Activated naive CD4-positive, alpha-beta T cell treated with anti-CD3 and anti-CD28 coated beads, Interleukin-2, amount 50 U/mL, for 24 hours (primary cell): Measurements from ENCODE around the gene SCAF11.
A peak's percentile ranks its signal among the peaks of the same experiment; 100 is the strongest.

ENCODE experiments used
- H3K27ac Mint-ChIP-seq: one replicate; pipeline ENCODE4 v1.8.0; 2021; ENCODE audit warnings: mild to moderate bottlenecking, mixed read lengths
- H3K27me3 Mint-ChIP-seq: one replicate; pipeline ENCODE4 v1.8.0; 2021; ENCODE audit warnings: mixed read lengths
- H3K36me3 Mint-ChIP-seq: one replicate; pipeline ENCODE4 v1.8.0; 2021; ENCODE audit warnings: mixed read lengths
- H3K4me1 Mint-ChIP-seq: one replicate; pipeline ENCODE4 v1.8.0; 2021; ENCODE audit warnings: mixed read lengths
- H3K4me3 Mint-ChIP-seq: one replicate; pipeline ENCODE4 v1.8.0; 2021; ENCODE audit warnings: mild to moderate bottlenecking, mixed read lengths
- H3K9me3 Mint-ChIP-seq: one replicate; pipeline ENCODE4 v1.8.0; 2021; ENCODE audit warnings: mixed read lengths

Gene SCAF11

DNA sequence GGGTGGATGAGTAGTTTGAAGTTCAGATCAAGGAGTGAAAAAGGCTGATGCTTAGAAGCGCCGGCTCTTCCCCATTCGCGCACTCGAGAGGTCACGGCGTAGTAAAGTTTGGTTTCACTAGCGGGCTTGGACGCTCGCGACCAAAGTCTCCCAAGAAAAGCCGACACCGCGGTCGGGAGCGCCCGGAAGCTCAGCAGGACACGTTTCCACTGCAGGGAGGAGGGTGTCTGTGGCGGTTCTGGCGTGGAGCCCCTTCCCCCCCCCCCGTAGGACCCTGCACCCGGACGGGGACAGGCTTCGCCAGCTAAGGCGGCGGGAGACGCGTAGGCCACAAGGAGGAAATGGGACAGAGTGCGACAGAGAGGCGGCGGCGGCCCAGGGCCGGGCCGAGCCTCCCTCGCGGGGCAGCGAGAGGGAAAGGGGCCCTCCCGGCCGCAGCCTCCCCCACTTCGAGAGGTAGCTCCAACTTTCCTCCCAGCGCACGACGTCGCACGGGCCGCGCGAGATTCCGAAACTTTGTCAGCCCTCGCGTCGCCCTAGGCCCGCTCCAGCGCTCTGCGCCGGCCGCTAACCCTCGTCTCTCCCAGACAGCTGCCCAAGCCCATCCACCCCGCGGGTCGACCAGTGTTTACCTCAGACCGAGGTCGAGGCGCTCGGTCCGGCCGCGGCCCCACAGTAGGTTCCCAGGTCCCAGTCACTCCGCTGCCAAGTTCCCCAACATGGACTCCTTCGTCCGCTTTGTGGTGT is 480 bp downstream of the SCAF11 start:
- peak overlapping the region; percentile 99 for H3K27ac Mint-ChIP-seq
- no peaks in the 10 kb centered on the region for H3K27me3 Mint-ChIP-seq
- H3K9me3 Mint-ChIP-seq: no peaks in the 10 kb centered on the region
- H3K4me3 Mint-ChIP-seq: peak overlapping the region; percentile 95
- H3K4me1 Mint-ChIP-seq: peaks cover 54% of the 10 kb centered on the region
- H3K36me3 Mint-ChIP-seq: peaks cover 17% of the 10 kb centered on the region

DNA sequence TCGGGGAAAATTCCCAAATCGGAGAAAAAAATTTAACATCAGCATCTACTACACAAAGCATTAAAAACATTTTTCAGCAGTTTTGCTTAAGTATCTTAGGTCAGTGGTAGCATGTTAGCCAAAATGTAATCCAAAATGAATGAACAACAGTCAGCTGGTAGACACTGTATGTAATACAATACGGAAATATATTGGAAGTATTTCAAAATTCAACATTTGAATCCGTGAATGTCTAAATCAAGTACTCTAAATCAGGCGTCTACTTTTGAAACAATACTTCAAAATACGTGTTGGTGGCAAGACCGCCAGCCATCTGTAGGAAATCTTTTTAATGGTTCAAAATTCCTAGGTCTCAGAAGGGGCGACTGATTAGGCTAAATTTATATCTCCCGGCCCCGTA is 1.1 kb downstream of the SCAF11 start:
- Mint-ChIP-seq H3K4me3 (peak overlapping the region; percentile 95), H3K27ac (peak overlapping the region; percentile 99), H3K9me3 (no peaks in the 10 kb centered on the region), H3K36me3 (peaks cover 17% of the 10 kb centered on the region), H3K4me1 (peaks cover 60% of the 10 kb centered on the region), H3K27me3 (no peaks in the 10 kb centered on the region)

DNA sequence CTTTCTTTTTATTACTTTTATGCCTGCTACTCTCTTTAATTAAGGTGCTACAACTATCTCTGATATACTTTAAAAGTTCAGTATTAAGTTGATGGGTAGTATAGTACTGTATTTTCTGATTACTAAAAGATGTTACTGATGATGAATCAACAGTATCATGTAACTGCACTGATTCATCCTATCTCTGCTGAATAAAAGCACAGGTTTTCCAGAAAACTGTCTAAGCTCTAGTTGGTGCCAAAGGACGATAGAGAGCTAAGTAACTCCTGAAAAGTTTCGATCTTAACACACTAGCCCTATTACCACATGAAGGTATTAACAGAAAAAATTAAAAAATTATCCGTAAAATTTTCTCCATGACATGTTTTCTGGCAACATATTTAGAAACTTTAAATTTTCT is 2.1 kb downstream of the SCAF11 start:
- Mint-ChIP-seq H3K4me1 (peaks cover 70% of the 10 kb centered on the region), H3K27me3 (no peaks in the 10 kb centered on the region), H3K4me3 (peak overlapping the region; percentile 95), H3K9me3 (no peaks in the 10 kb centered on the region), H3K27ac (peak overlapping the region; percentile 68), H3K36me3 (peaks cover 22% of the 10 kb centered on the region)

DNA sequence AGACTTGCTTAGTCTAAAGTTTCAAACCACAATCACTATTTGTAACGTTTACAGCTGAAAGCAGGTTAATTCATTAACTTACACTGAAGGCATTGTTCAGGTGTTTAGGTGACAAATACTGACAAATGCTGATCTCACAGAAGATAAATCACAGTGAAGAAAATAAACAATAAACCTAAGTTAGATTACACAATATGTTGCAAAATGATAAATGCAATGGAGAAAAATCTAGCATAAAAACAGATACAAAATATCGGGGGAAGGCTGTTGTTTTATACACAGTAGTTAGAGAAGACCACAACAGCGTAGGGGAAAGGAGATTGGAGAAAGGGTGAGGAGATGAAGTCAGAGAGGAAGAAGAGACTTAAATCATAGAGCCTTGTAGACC is 3.0 kb downstream of the SCAF11 start:
- no peaks in the 10 kb centered on the region for H3K27me3 Mint-ChIP-seq
- no peaks in the 10 kb centered on the region for H3K9me3 Mint-ChIP-seq
- H3K36me3 Mint-ChIP-seq: peaks cover 22% of the 10 kb centered on the region
- peak overlapping the region; percentile 68 for H3K27ac Mint-ChIP-seq
- peak overlapping the region; percentile 95 for H3K4me3 Mint-ChIP-seq
- H3K4me1 Mint-ChIP-seq: peaks cover 80% of the 10 kb centered on the region

DNA sequence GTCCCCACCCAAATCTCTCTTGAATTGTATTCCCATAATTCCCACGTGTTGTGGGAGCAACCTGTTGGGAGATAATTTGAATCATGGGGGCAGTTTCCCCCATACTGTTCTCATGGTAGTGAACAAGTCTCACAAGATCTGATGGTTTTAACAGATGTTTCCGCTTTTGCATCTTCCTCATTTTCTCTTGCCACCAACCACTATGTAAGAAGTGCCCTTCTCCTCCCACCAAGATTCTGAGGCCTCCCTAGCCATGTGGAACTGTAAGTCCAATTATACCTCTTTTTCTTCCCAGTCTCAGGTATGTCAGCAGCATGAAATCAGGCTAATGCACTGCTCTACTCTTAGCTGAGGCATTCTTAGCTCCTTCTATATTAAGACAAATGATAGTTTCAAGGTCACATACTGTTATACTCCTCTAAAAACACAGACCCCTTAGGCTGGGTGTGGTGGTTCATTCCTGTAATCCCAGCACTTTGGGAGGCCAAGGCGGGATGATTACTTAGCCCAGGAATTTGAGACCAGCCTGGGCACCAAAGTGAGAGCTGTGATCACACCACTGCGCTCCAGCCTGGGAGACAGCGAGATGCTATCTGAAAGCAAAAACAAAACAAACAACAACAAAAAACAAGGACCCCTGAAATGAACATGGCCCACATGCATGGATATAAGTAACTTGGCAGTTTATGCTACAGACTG is 3.6 kb downstream of the SCAF11 start:
- Mint-ChIP-seq H3K36me3 (peaks cover 24% of the 10 kb centered on the region), H3K27me3 (no peaks in the 10 kb centered on the region), H3K4me3 (peak overlapping the region; percentile 62), H3K4me1 (peaks cover 79% of the 10 kb centered on the region), H3K27ac (peak overlapping the region; percentile 68), H3K9me3 (no peaks in the 10 kb centered on the region)

DNA sequence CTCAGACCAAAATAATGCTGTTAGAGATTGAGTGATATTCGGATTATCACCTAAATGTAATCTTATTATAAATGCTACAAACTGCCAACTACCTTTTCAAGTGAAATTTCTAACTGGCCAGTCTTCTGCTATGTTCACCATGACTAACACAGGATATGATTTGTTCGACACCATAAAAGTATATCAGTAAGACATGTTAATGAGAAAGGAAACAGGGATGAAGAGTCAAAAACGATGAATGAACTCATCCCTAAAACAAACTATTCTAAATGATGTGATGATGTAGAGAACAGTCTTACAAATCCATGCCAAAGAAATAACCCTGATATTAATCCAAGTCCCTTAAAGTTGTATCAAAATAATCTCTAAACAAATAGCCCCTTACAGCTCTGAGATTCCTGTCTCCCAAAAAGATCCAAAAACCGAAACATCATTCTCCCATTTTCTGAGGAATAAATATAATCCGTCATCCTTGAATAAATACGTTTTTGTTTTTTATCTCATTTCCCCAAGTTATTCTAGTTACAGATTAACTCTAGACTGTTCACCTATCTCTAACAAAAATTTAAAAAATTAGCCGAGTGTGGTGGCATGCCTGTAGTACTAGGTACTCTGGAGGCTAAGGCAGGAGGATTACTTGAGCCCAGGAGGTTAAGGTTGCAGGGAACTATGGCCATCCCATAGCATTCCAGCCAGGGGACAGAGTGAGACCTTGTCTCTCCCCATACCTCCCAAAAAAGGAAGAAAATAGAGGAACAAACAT is 9.1 kb downstream of the SCAF11 start:
- Mint-ChIP-seq H3K36me3 (peaks cover 25% of the 10 kb centered on the region), H3K27me3 (no peaks in the 10 kb centered on the region), H3K4me1 (peaks cover 98% of the 10 kb centered on the region), H3K27ac (peak overlapping the region; percentile 51), H3K9me3 (no peaks in the 10 kb centered on the region), H3K4me3 (peak overlapping the region; percentile 64)

DNA sequence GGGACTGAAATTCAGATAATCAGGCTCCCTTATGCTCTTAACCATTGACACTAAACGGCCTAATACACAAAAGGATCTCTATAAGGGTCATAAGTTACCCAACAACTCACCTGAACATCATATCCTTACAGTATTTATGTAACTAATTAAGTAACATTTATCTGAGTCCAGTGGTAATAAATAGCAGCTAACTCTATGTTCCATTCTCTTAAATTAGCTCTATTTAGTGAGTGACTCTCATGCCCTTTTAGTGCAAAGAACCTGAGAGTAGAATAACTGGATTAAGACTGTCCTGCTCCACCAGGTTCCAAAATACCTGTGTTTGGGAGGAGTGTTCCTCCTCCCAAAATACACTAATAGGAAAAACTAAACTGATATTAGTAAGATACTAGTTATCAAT is 9.8 kb downstream of the SCAF11 start:
- Mint-ChIP-seq H3K9me3 (no peaks in the 10 kb centered on the region), H3K4me3 (no peak overlapping the region), H3K27me3 (no peaks in the 10 kb centered on the region), H3K4me1 (peaks cover 98% of the 10 kb centered on the region), H3K27ac (no peak overlapping the region), H3K36me3 (peaks cover 20% of the 10 kb centered on the region)

DNA sequence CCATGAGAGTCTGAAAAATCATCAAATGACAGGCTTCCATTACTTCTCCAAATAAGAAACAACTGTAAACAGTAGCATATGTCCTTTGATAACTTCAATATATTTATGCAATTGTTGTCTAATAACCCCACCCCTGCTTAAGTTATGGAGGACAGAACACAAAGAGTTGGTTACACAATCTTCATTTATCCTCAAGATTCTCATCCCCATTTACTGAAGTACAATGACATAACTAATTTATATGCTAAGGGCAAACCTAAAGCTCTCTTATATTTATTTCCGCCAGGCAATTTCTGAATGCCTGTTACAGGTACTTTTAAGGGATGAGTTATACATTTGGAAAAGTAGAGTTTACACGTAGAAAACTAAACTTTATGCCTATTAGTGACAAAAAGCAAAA is 12.3 kb downstream of the SCAF11 start:
- Mint-ChIP-seq H3K4me1 (peaks cover 95% of the 10 kb centered on the region), H3K36me3 (peaks cover 29% of the 10 kb centered on the region), H3K9me3 (peaks cover 1% of the 10 kb centered on the region), H3K4me3 (peak overlapping the region; percentile 19), H3K27ac (peak overlapping the region; percentile 52), H3K27me3 (no peaks in the 10 kb centered on the region)

DNA sequence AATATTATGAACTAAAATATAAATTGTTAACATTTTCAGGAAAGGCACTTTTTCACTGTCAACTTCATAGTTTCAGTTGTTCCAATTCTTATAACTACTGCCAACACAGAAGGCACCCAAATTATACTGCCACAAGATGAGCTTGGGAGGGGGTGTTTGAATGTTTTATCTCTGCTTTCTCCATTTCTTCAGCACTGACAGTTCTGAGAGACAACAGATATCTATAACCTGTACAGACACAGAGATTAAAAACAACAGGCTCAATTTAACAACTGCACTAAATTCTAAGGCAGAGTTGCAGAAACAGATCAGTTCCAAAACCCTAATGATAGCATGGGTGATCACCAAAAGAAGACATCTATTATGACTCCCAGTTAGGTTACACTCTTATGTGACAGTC is 12.8 kb downstream of the SCAF11 start:
- Mint-ChIP-seq H3K9me3 (peaks cover 3% of the 10 kb centered on the region), H3K27ac (no peak overlapping the region), H3K4me1 (peaks cover 95% of the 10 kb centered on the region), H3K36me3 (peaks cover 32% of the 10 kb centered on the region), H3K27me3 (no peaks in the 10 kb centered on the region), H3K4me3 (no peak overlapping the region)

DNA sequence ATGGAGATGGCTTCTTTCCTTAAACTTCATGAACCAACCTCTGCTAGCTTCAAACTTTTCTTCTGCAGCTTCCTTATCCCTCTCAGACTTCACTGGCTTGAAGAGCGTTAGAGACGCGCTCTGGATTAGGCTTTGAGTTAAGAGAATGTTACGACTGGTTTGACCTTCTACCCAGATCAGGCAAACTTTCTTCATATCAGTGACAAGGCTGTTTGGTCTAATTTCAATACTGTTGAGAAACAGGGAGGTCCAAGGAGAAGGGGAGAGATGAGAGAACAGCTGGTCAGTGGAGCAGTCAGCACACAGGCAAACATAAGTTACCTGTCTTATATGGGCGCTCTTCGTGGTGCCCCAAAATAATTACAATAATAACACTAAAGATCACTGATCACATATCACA is 14.9 kb downstream of the SCAF11 start:
- Mint-ChIP-seq H3K36me3 (peaks cover 36% of the 10 kb centered on the region), H3K27me3 (no peaks in the 10 kb centered on the region), H3K27ac (no peak overlapping the region), H3K9me3 (peaks cover 3% of the 10 kb centered on the region), H3K4me1 (peaks cover 94% of the 10 kb centered on the region), H3K4me3 (no peak overlapping the region)

DNA sequence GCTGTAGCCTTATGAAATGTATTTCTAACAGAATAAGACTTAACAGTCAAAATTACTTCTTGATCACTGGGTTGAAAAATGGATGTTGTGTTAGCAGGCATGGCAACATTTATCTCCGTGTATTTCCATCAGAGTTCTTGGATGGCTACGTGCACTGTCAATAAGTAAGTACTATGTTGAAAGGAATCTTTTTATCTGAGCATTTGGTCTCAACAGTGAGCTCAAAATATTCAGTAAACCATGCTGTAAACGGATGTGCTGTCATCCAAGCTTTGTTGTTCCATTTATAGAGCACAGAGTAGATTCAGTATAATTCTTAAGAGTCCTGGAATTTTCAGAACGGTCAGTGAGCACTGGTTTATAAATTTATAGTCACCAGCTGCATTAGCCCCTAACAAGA is 15.5 kb downstream of the SCAF11 start:
- no peak overlapping the region for H3K27ac Mint-ChIP-seq
- peaks cover 38% of the 10 kb centered on the region for H3K36me3 Mint-ChIP-seq
- H3K4me1 Mint-ChIP-seq: peaks cover 93% of the 10 kb centered on the region

DNA sequence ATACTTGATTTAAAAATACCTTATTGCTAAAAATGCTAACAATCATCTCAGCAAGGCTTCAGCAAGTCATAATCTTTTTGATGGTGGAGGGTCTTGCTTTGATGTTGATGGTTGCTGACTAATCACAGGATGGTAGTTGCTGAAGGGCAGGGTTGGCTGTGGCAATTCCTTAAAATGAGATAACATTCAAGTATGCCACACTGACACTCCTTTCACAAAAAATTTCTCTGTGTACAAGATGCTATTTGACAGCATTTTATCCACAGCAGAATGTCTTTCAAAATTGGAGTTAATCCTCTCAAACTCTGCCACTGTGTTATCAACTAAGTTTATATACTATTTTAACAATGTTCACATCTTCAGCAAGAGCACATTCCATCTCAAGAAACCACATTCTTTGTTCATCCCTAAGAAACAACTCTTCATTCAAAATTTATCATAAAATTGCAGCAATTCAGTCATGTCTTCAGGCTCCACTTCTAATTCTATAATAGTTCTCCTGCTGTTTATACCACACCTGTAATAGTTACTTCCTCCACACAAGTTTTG is 16.1 kb downstream of the SCAF11 start:
- peaks cover 3% of the 10 kb centered on the region for H3K9me3 Mint-ChIP-seq
- H3K4me1 Mint-ChIP-seq: peaks cover 90% of the 10 kb centered on the region
- peak overlapping the region; percentile 24 for H3K4me3 Mint-ChIP-seq
- H3K27ac Mint-ChIP-seq: no peak overlapping the region
- H3K36me3 Mint-ChIP-seq: peaks cover 38% of the 10 kb centered on the region
- H3K27me3 Mint-ChIP-seq: no peaks in the 10 kb centered on the region

More for the DNA sequence above, 15.5 kb downstream of the SCAF11 start:
- Mint-ChIP-seq H3K9me3 (peaks cover 3% of the 10 kb centered on the region), H3K4me3 (peak overlapping the region; percentile 24), H3K27me3 (no peaks in the 10 kb centered on the region)

DNA sequence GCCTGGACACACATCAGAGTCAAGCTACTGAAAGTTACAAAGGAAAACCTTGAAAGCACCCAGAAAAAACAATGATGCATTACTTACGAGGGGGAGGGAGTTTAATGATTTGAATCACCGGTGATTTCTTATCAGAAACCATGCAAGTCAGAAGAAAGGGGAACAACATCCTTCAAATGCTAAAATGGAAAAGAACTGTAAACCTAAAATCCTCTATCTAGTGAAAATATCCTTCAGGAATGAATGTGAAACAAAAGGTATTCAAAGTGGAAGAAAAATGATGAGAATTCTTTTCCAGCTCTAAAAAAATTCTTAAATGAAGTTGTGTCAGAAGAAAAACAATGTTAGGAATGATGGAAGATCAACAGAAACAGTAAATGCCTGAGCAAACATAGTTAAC is 16.8 kb downstream of the SCAF11 start:
- no peak overlapping the region for H3K27ac Mint-ChIP-seq
- H3K36me3 Mint-ChIP-seq: peaks cover 38% of the 10 kb centered on the region
- H3K9me3 Mint-ChIP-seq: peaks cover 3% of the 10 kb centered on the region
- H3K27me3 Mint-ChIP-seq: no peaks in the 10 kb centered on the region
- peak overlapping the region; percentile 13 for H3K4me3 Mint-ChIP-seq
- H3K4me1 Mint-ChIP-seq: peaks cover 86% of the 10 kb centered on the region

DNA sequence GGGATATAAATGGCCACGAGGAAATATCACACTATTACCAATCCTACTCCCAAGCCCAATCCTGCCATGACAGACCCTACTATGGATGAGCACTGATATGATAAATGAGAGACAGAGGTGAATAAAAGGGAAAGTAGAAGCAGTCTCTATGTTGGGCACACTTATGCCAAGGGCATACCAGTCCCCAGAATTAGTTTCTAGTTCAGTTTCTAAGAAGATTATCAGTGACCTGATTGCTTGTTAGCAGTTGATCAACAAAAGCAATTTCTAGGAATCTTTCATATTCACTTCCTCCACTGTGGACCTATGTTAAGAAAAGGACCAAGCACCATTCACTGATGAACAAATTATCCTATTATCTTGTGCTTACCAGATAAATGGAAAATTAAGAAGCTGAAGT is 20.0 kb downstream of the SCAF11 start:
- Mint-ChIP-seq H3K4me3 (no peak overlapping the region), H3K27ac (no peak overlapping the region), H3K9me3 (peaks cover 3% of the 10 kb centered on the region), H3K4me1 (peaks cover 80% of the 10 kb centered on the region), H3K36me3 (peaks cover 32% of the 10 kb centered on the region), H3K27me3 (no peaks in the 10 kb centered on the region)

DNA sequence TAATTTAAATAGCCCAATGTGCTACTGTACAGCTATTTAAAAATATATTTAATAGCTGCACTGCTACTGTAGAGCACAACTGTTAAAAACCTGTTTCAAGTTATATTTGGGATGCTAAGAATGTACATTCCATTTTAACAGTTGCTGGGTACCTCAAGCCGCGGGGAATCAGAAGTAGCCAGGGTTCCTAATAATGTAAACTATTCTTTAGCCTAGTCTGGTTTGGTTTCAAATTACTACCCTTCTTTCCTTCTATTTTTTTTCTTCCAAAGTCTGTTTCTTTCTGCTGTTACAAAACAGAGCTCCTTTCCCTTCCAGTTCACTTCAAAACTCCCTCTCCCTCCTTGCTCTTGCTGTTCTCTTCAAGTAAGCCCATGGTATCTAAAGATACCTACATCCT is 21.3 kb downstream of the SCAF11 start:
- peaks cover 3% of the 10 kb centered on the region for H3K9me3 Mint-ChIP-seq
- H3K36me3 Mint-ChIP-seq: peaks cover 28% of the 10 kb centered on the region
- no peaks in the 10 kb centered on the region for H3K27me3 Mint-ChIP-seq
- H3K4me1 Mint-ChIP-seq: peaks cover 79% of the 10 kb centered on the region
- H3K4me3 Mint-ChIP-seq: peak overlapping the region; percentile 31
- H3K27ac Mint-ChIP-seq: peak overlapping the region; percentile 3
